GM15510 (cell line): ENCODE measurements around the gene ZNF536.

Source experiments
- POLR2A ChIP-seq: IDR thresholded peaks from 3 replicates; pipeline ENCODE4 v1.6.1; 2011; ENCODE audit warnings: borderline replicate concordance; ENCODE audit not compliant: insufficient read length; ENCODE audit errors: extremely low read depth

Gene ZNF536

GRCh38 chr19:30371960-30372824, at the start of gene ZNF536:
Gene ZNF536, plus strand, starts transcription at chr19:30372384. Its CDS starts 71,179 bp downstream, at chr19:30443563.
- TF ChIP-seq POLR2A: no peak

GRCh38 chr19:30322641-30323320, 49.4 kb upstream of the ZNF536 start:
- TF ChIP-seq POLR2A: no peak

- no peak for TF ChIP-seq POLR2A
Observed at GRCh38 chr19:30323904-30324303, 48.3 kb upstream of the ZNF536 start.

- no peak for TF ChIP-seq POLR2A
Observed at GRCh38 chr19:30324982-30325381, 47.2 kb upstream of the ZNF536 start.

- TF ChIP-seq POLR2A: no peak
Observed at GRCh38 chr19:30325676-30326392, 46.4 kb upstream of the ZNF536 start.

- TF ChIP-seq POLR2A: no peak
Observed at GRCh38 chr19:30326393-30326710, 45.8 kb upstream of the ZNF536 start.

GRCh38 chr19:30327331-30327730, 44.9 kb upstream of the ZNF536 start:
- no peak for TF ChIP-seq POLR2A

GRCh38 chr19:30328096-30328495, 44.1 kb upstream of the ZNF536 start:
- TF ChIP-seq POLR2A: no peak

- TF ChIP-seq POLR2A: no peak
Observed at GRCh38 chr19:30330266-30330665, 41.9 kb upstream of the ZNF536 start.

- no peak for TF ChIP-seq POLR2A
Observed at GRCh38 chr19:30332445-30333234, 39.5 kb upstream of the ZNF536 start.

GRCh38 chr19:30333291-30334065, 38.7 kb upstream of the ZNF536 start:
- no peak for TF ChIP-seq POLR2A

- TF ChIP-seq POLR2A: no peak
Observed at GRCh38 chr19:30334841-30335240, 37.3 kb upstream of the ZNF536 start.

- no peak for TF ChIP-seq POLR2A
Observed at GRCh38 chr19:30335306-30335886, 36.8 kb upstream of the ZNF536 start.
